OCI-LY3 (cell line): Measurements from ENCODE around the gene KDM1A.

Experiments
- H2AFZ ChIP-seq: fragments of 200-600, 300-600 bp; shearing (Covaris generic); 2 replicates; pipeline ENCODE4 v1.6.0; 2014; ENCODE audit warnings: antibody characterized with exemption, low read depth, low read length
- H3K27ac ChIP-seq: fragments of 200-600, 300-600 bp; sonication (generic); 2 replicates; pipeline ENCODE4 v1.5.1; 2014; ENCODE audit warnings: mild to moderate bottlenecking, low read length, moderate library complexity, mixed read lengths
- H3K27me3 ChIP-seq: fragments of 200-600, 300-600 bp; sonication (generic); 2 replicates; pipeline ENCODE4 v1.6.1; 2014; ENCODE audit warnings: low read depth, low read length, mixed read lengths
- H3K36me3 ChIP-seq: fragments of 200-600, 300-600 bp; sonication (generic); replicated peaks from 2 replicates; pipeline ENCODE3; 2014; ENCODE audit warnings: low read depth, low read length, mixed read lengths
- H3K4me1 ChIP-seq: fragments of 300-600, 200-600 bp; sonication (generic); 2 replicates; pipeline ENCODE4 v1.6.1; 2014; ENCODE audit warnings: low read length, mixed read lengths
- H3K4me2 ChIP-seq: fragments of 200-600, 300-600 bp; sonication (generic); 2 replicates; pipeline ENCODE4 v1.6.1; 2014; ENCODE audit warnings: low read length, mixed read lengths
- H3K4me3 ChIP-seq: fragments of 300-600, 200-600 bp; sonication (generic); 2 replicates; pipeline ENCODE4 v1.5.1; 2014; ENCODE audit warnings: antibody characterized with exemption, mild to moderate bottlenecking, low read length, moderate library complexity
- H3K79me2 ChIP-seq: fragments of 300-600, 200-600 bp; shearing (Covaris generic); 2 replicates; pipeline ENCODE4 v1.6.1; 2014; ENCODE audit warnings: mild to moderate bottlenecking, low read length, mixed read lengths
- H3K9ac ChIP-seq: fragments of 300-600, 200-600 bp; shearing (Covaris generic); 2 replicates; pipeline ENCODE4 v1.6.0; 2014; ENCODE audit warnings: mild to moderate bottlenecking, low read length, moderate library complexity
- H3K9me3 ChIP-seq: fragments of 200-600, 300-600 bp; shearing (Covaris generic); 2 replicates; pipeline ENCODE4 v1.6.1; 2014; ENCODE audit warnings: low read length, mixed read lengths; ENCODE audit not compliant: insufficient read depth
- H4K20me1 ChIP-seq: fragments of 200-600, 300-600 bp; sonication (generic); 2 replicates; pipeline ENCODE4 v1.6.1; 2016; ENCODE audit warnings: low read length, mixed read lengths; ENCODE audit not compliant: insufficient read depth
- CTCF ChIP-seq: fragments of 200-600, 300-600 bp; sonication (generic); IDR thresholded peaks from 2 replicates; pipeline ENCODE4 v1.5.1; 2014; ENCODE audit warnings: antibody characterized with exemption, low read length, low read depth
- EZH2phosphoT487 ChIP-seq: fragments of 200-600 bp; shearing (Covaris generic); IDR thresholded peaks from 2 replicates; pipeline ENCODE4 v1.6.1; 2018; ENCODE audit warnings: antibody characterized with exemption, mixed run types, low read depth

KDM1A gene

GRCh38 chr1:23126801-23127200, 107.5 kb downstream of the KDM1A start:
- H3K36me3 ChIP-seq: no peaks in the 10 kb centered on the region
- H3K9me3 ChIP-seq: no peaks in the 10 kb centered on the region
- no peak overlapping the region for H3K4me3 ChIP-seq
- no peak overlapping the region for H3K9ac ChIP-seq
- no peak overlapping the region for H3K27ac ChIP-seq
- H3K79me2 ChIP-seq: peaks cover 4% of the 10 kb centered on the region; the same call in 1 of the 2 replicates
- TF ChIP-seq CTCF (no peak), EZH2phosphoT487 (no peak)
- H4K20me1 ChIP-seq: no peaks in the 10 kb centered on the region
- no peak overlapping the region for H2AFZ ChIP-seq
- peaks cover 9% of the 10 kb centered on the region; the same call in 1 of the 2 replicates for H3K4me1 ChIP-seq
- H3K27me3 ChIP-seq: no peaks in the 10 kb centered on the region
- H3K4me2 ChIP-seq: no peak overlapping the region

GRCh38 chr1:23129846-23130245, 110.6 kb downstream of the KDM1A start:
- H2AFZ ChIP-seq: no peak overlapping the region
- H3K36me3 ChIP-seq: no peaks in the 10 kb centered on the region
- no peak overlapping the region for H3K4me2 ChIP-seq
- TF ChIP-seq EZH2phosphoT487 (no peak), CTCF (no peak)
- H3K4me1 ChIP-seq: peaks cover 3% of the 10 kb centered on the region; the same call in 1 of the 2 replicates
- H3K4me3 ChIP-seq: no peak overlapping the region
- no peaks in the 10 kb centered on the region for H3K79me2 ChIP-seq
- H4K20me1 ChIP-seq: no peaks in the 10 kb centered on the region
- no peak overlapping the region for H3K9ac ChIP-seq
- no peaks in the 10 kb centered on the region for H3K27me3 ChIP-seq
- H3K27ac ChIP-seq: no peak overlapping the region
- H3K9me3 ChIP-seq: no peaks in the 10 kb centered on the region

- no peaks in the 10 kb centered on the region for H3K9me3 ChIP-seq
- H4K20me1 ChIP-seq: no peaks in the 10 kb centered on the region
- TF ChIP-seq CTCF (no peak), EZH2phosphoT487 (no peak)
- no peaks in the 10 kb centered on the region for H3K36me3 ChIP-seq
- no peak overlapping the region for H3K9ac ChIP-seq
- no peaks in the 10 kb centered on the region for H3K79me2 ChIP-seq
- no peaks in the 10 kb centered on the region for H3K4me1 ChIP-seq
- H2AFZ ChIP-seq: no peak overlapping the region
- no peaks in the 10 kb centered on the region for H3K27me3 ChIP-seq
- H3K4me3 ChIP-seq: no peak overlapping the region
- H3K27ac ChIP-seq: no peak overlapping the region
- no peak overlapping the region for H3K4me2 ChIP-seq
Measured at GRCh38 chr1:23132033-23132432, 112.8 kb downstream of the KDM1A start.
